CD4-positive, alpha-beta T cell treated with Interleukin-21 for 1 hour (primary cell): ENCODE measurements around the gene SORL1-AS1.

Source experiments
- DNase-seq: peaks from one replicate; pipeline ENCODE4 v3.0.0-alpha.2; 2020

Gene SORL1-AS1

DNA sequence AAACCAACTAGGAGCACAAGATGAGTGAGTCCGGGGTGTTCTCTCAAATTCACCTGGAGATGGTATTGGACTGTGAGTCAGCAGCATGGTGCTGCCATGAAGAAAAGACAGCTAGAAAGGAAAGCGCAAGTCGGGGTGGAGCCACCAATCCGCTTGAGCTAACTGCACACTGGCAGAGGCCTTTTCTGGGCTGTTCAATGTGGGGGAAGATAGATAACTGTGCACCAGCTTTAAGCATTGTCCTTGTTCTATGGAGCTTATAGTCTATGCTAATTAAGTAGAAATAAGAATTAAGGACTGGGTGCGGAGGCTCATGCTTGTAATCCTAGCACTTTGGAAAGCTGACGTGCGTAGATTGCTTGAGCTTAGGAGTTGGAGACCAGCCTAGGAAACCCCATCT, 21.9 kb upstream of the SORL1-AS1 start:
- no peak for DNase-seq

- DNase-seq = no peak
Measured at GRCh38 chr11:121473064-121473777, 20.5 kb upstream of the SORL1-AS1 start.

- no peak for DNase-seq
Measured at GRCh38 chr11:121472312-121472711, 19.5 kb upstream of the SORL1-AS1 start.

GRCh38 chr11:121471167-121471566, 18.4 kb upstream of the SORL1-AS1 start:
- DNase-seq = no peak

DNA sequence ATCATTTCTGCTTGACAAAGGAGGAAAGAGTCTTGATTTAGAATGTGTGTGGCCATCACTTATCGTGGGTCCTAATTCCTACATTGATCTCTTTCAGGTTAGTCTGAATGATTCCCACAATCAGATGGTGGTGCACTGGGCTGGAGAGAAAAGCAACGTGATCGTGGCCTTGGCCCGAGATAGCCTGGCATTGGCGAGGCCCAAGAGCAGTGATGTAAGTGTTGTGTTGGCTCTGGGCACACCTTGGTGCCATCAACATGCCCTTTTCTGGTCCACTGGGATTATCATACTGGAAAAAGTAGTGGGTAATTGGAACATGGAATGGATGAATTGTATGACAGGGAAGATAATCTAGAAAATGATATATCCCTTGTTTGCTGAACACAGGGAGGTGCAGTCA, 17.1 kb upstream of the SORL1-AS1 start:
- DNase-seq = no peak

DNA sequence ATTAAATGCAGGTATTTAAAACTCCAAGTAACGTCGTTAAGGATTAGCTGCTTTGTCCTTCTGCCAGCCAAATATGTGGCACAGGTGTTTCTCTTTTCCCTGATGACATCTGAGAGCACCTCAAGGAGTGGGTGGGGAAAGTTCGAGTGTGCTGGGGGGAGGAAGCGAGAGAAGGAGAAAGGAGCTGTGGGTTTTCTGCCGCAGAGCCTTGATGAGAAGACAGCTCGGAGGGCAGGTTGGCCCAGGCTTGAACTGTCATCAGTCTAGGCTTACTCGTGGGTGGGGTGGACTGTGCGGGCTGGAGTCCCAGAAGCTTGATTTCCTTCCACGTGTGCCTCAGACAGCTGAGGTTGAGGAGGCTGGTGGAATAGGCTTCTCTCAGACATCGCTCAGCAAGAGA, 15.2 kb upstream of the SORL1-AS1 start:
- peak; percentile 76 for DNase-seq

GRCh38 chr11:121467471-121467870, 14.7 kb upstream of the SORL1-AS1 start:
- no peak for DNase-seq

DNA sequence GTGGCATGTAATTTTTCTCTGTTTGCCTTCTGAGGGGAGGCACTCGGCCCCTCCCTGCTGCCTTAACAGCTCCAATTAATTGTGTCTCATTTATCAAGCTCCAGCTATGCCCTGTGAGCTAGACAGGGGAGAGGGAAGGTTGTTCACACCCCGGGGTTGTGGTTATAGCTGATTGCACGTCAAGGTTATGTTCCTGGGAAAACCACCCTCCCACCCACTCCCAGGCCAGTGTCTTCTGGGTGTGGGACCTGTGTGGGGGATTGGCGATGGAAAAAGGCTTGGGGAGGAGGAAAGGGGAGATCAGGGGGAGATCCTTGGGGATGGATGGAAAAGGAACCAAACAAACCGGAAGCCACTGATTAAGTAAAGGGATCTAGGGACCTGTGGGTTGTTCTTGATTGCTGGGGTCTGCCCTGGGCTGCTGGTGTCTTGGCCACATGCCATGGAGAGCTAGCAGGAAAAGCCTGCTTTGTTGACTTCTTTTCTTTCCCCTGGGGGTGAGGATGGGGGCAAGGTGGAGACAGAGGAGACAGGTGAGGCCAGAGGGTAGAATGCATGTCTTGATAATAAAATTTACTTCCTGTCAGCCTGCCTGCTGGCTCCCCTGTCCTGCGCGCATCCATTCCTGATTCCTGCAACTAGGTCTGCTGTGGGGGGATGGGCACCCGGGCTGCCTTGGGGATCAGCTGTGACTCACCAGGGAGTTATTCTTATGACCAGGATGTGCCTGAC, 13.5 kb upstream of the SORL1-AS1 start:
- peak; percentile 45 for DNase-seq

- DNase-seq = no peak
Measured at GRCh38 chr11:121465709-121466062, 12.9 kb upstream of the SORL1-AS1 start.

- DNase-seq = peak; percentile 69
Measured at GRCh38 chr11:121464352-121464946, 11.7 kb upstream of the SORL1-AS1 start.

DNA sequence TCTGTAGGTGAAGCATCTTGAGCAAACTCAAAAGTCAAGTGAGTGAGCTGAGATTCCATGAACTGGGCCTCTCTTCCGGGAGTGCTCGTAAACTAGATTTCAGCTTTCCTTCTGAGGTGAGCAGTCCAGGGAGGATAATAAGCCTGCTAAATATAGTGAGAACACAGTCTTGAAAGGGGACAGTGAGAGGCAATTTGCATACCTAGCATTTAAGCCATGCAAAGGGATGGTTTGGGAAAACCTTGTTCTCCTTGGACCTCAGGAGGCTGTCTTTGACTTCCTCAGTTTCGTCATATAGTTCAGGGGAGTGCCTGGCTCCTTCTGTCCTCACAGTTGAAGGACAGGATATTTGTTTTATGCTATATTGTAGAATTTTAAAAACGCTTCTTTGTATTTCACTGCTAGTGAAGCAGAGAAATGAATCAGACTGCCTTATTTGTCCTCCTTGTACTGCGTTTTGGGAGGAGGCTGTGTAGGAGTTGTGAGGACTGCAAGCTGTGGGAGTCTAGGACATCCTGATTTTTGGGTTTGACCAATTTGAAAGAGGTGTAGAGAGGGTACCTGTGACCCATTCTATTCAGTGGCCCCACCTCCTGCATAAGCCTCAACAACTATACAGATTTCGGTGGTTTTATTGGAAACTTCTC, 11.0 kb upstream of the SORL1-AS1 start:
- DNase-seq = no peak

DNA sequence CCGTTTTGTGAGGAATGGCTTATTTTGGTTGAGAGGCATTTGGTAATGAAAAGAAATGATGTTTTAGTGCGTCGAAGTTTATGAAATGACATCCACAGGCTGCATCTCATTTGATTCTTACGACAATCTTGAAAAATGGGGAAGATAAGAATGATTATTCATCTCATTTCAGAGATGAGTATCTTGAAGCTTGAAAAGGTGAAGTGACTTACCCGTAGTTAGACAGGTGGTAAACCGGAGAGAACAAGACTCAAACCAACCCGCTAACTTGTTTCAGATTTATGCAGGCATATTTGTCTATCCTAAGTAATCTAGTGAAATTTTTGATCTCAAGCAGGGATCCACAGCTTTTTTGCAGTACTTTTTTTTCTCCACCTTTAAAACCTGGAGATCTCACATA, 9.1 kb upstream of the SORL1-AS1 start:
- no peak for DNase-seq

- no peak for DNase-seq
Measured at GRCh38 chr11:121460941-121461514, 8.3 kb upstream of the SORL1-AS1 start.

- peak; percentile 49 for DNase-seq
Measured at GRCh38 chr11:121459413-121460017, 6.7 kb upstream of the SORL1-AS1 start.

GRCh38 chr11:121458551-121458950, 5.8 kb upstream of the SORL1-AS1 start:
- no peak for DNase-seq

- no peak for DNase-seq
Measured at GRCh38 chr11:121456816-121457431, 4.2 kb upstream of the SORL1-AS1 start.

- DNase-seq = no peak
Measured at GRCh38 chr11:121456151-121456550, 3.4 kb upstream of the SORL1-AS1 start.

DNA sequence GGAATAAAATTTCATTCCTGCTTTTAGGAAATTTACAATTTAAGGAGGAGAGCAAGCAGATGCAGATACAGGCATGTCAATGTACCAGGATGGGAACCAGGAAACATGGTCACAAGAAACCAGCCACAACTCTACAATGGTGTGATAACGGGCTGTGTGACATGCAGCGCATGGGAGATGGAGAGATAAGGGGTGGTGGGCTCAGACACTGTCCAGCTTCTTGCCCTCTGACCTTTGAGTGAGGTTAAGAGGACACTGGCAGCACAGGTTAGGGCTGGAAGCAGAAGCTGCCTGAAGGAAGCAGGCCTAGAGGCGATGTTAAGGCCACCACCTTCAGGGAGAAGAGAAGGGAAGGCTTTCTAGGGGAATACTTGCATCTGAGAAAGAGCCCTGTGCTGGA, 2.3 kb upstream of the SORL1-AS1 start:
- no peak for DNase-seq

DNA sequence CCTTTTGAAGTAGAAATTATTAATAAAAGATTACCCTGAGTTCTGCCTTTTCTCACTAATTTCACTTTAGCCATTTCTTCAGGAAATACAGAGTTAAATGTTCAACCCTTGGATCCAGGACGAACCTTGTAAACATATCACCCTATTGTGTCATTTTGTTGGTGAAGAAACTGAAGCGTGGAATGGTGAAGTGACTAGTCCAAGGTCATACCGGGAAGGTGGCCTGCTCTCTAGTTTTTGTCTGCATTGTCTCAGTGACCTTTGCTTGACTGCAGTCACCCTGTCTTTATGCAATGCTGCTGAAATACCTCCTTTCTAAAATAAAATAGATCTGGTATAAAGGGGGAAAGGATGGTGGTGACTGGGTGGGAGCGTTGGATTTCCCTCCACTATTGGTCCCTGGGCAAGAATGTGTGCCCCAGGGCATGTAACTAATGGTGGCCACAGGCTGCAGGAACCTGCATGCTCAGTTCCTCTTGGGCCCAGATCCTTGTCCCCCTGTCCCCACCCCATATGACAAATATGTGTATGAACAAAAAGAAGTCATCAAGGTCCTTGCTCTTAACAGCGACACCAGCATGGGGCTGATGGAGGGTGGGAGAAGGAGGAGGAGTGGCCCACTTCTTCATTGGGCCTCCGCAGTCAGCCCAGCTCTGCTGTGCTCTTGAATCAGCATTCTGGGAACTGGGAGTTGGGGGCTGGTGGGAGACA, 977 bp upstream of the SORL1-AS1 start:
- DNase-seq = no peak

DNA sequence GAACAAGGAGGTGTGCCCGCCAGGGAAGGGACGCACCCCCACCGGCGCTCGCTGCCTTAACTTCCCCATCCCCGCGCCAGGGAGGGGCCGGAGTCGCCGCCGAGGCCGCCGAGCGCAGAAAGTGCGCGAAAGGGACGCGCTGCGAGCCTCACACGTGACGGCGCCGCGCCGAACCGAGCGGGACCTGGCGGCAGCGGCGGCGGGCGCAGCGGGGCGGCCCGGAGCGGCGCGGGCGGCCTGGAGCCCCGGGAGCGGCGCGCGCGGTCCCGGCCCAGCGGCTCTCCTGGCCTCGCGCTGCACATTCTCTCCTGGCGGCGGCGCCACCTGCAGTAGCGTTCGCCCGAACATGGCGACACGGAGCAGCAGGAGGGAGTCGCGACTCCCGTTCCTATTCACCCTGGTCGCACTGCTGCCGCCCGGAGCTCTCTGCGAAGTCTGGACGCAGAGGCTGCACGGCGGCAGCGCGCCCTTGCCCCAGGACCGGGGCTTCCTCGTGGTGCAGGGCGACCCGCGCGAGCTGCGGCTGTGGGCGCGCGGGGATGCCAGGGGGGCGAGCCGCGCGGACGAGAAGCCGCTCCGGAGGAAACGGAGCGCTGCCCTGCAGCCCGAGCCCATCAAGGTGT, 670 bp downstream of the SORL1-AS1 start, which contains the start of gene SORL1:
Gene SORL1 (plus strand): TSS at position 329 of the 623 bp plus-strand sequence. CDS start 18 bp downstream, at position 347.
- peak; percentile 76 for DNase-seq
